ENCODE results near the gene COQ8B. TPM values are rescaled to one million over a fixed set of nuclear protein-coding genes. Genes with fewer than 3 reads are reported as not detected.

COQ8B gene
- total RNA-seq, 1 donor from 2014 or later, result 58.6 TPM

GRCh38 chr19:40759352-40759751 lies 42.7 kb upstream of the COQ8B start:
- H3K9me3 Mint-ChIP-seq (ENCODE audit: low read depth), result no peaks in the 10 kb centered on the region
- TF ChIP-seq, protein P1, sequence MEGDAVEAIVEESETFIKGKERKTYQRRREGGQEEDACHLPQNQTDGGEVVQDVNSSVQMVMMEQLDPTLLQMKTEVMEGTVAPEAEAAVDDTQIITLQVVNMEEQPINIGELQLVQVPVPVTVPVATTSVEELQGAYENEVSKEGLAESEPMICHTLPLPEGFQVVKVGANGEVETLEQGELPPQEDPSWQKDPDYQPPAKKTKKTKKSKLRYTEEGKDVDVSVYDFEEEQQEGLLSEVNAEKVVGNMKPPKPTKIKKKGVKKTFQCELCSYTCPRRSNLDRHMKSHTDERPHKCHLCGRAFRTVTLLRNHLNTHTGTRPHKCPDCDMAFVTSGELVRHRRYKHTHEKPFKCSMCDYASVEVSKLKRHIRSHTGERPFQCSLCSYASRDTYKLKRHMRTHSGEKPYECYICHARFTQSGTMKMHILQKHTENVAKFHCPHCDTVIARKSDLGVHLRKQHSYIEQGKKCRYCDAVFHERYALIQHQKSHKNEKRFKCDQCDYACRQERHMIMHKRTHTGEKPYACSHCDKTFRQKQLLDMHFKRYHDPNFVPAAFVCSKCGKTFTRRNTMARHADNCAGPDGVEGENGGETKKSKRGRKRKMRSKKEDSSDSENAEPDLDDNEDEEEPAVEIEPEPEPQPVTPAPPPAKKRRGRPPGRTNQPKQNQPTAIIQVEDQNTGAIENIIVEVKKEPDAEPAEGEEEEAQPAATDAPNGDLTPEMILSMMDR (IDR thresholded peaks at IDR 0.05; ENCODE audit: unreplicated experiment), result no peak
- peaks cover 35% of the 10 kb centered on the region for H3K36me3 Mint-ChIP-seq (ENCODE audit: insufficient read depth)
- no peak for DNase-seq (ENCODE audit: low spot score, unreplicated experiment)
- peaks cover 13% of the 10 kb centered on the region for H3K4me1 Mint-ChIP-seq (ENCODE audit: low read depth)
- H3K4me3 Mint-ChIP-seq (ENCODE audit: low read depth), result no peak overlapping the region
- H3K27me3 Mint-ChIP-seq, result no peaks in the 10 kb centered on the region
- no peak overlapping the region for H3K27ac Mint-ChIP-seq

- Mint-ChIP-seq H3K9me3 (ENCODE audit: low read depth) (no peaks in the 10 kb centered on the region), H3K27ac (no peak overlapping the region), H3K27me3 (no peaks in the 10 kb centered on the region), H3K4me1 (ENCODE audit: low read depth) (peaks cover 16% of the 10 kb centered on the region), H3K36me3 (ENCODE audit: insufficient read depth) (peaks cover 32% of the 10 kb centered on the region), H3K4me3 (ENCODE audit: low read depth) (no peak overlapping the region)
- TF ChIP-seq, protein P1 (IDR thresholded peaks at IDR 0.05; ENCODE audit: unreplicated experiment), result no peak
- DNase-seq (ENCODE audit: low spot score, unreplicated experiment), result no peak
Observed at GRCh38 chr19:40758491-40758890, 41.8 kb upstream of the COQ8B start.

GRCh38 chr19:40756502-40757110 lies 39.9 kb upstream of the COQ8B start:
- no peak overlapping the region for H3K4me3 Mint-ChIP-seq (ENCODE audit: low read depth)
- no peaks in the 10 kb centered on the region for H3K9me3 Mint-ChIP-seq (ENCODE audit: low read depth)
- TF ChIP-seq, protein P1 (IDR thresholded peaks at IDR 0.05; ENCODE audit: unreplicated experiment), result no peak
- H3K36me3 Mint-ChIP-seq (ENCODE audit: insufficient read depth), result peaks cover 29% of the 10 kb centered on the region
- no peaks in the 10 kb centered on the region for H3K27me3 Mint-ChIP-seq
- peaks cover 20% of the 10 kb centered on the region for H3K4me1 Mint-ChIP-seq (ENCODE audit: low read depth)
- no peak for DNase-seq (ENCODE audit: low spot score, unreplicated experiment)
- H3K27ac Mint-ChIP-seq, result no peak overlapping the region

- peak overlapping the region; percentile 13 for H3K27ac Mint-ChIP-seq
- no peaks in the 10 kb centered on the region for H3K9me3 Mint-ChIP-seq (ENCODE audit: low read depth)
- no peak for DNase-seq (ENCODE audit: low spot score, unreplicated experiment)
- H3K36me3 Mint-ChIP-seq (ENCODE audit: insufficient read depth), result peaks cover 26% of the 10 kb centered on the region
- H3K27me3 Mint-ChIP-seq, result no peaks in the 10 kb centered on the region
- no peak overlapping the region for H3K4me3 Mint-ChIP-seq (ENCODE audit: low read depth)
- H3K4me1 Mint-ChIP-seq (ENCODE audit: low read depth), result peaks cover 20% of the 10 kb centered on the region
- TF ChIP-seq, protein P1 (IDR thresholded peaks at IDR 0.05; ENCODE audit: unreplicated experiment), result no peak
Observed at GRCh38 chr19:40755791-40756190, 39.1 kb upstream of the COQ8B start.

- Mint-ChIP-seq H3K9me3 (ENCODE audit: low read depth) (no peaks in the 10 kb centered on the region), H3K36me3 (ENCODE audit: insufficient read depth) (peaks cover 21% of the 10 kb centered on the region), H3K4me1 (ENCODE audit: low read depth) (peaks cover 21% of the 10 kb centered on the region), H3K27me3 (no peaks in the 10 kb centered on the region), H3K27ac (no peak overlapping the region), H3K4me3 (ENCODE audit: low read depth) (no peak overlapping the region)
- no peak for DNase-seq (ENCODE audit: low spot score, unreplicated experiment)
- TF ChIP-seq, protein P1 (IDR thresholded peaks at IDR 0.05; ENCODE audit: unreplicated experiment), result no peak
Observed at GRCh38 chr19:40755248-40755624, 38.5 kb upstream of the COQ8B start.
